Right lobe of liver (tissue), 4 donors: Measurements from ENCODE around the gene CHST11.

Source experiments
- CTCF ChIP-seq, 4 donors: fragments of 200-600 bp in 3 of 4; fragments of 450-650 bp in 1 of 4; IDR thresholded peaks; one replicate each; pipeline versions ENCODE4 v1.5.1 to v1.8.0; 2016 to 2022; ENCODE audit warnings: antibody characterized with exemption in 4 of 4, mild to moderate bottlenecking in 2 of 4
- POLR2A ChIP-seq: fragments of 450-650 bp; IDR thresholded peaks from one replicate; pipeline ENCODE4 v1.6.1; 2017; ENCODE audit warnings: antibody characterized with exemption, mild to moderate bottlenecking
- donor health status: DM: no; HTN: no; CAD: no.
- donor health status: DM: no; HTN: no; CAD: no.
- donor health status: DM: no; HTN: yes; CAD: no.

GRCh38 chr12:104547235-104547634 is 90.5 kb downstream of the CHST11 start:
- TF ChIP-seq CTCF (IDR thresholded peaks at IDR 0.05): no peak
- no peak for TF ChIP-seq POLR2A
